HEK293 (cell line): Measurements from ENCODE around the gene NELFE.

Experiments
- FEZF1 ChIP-seq: fragments of 450-650 bp; formaldehyde crosslinking; IDR thresholded peaks from 2 replicates; pipeline ENCODE4 v1.5.1; 2016; ENCODE audit warnings: missing biosample characterization, missing genetic modification characterization
- GLI4 ChIP-seq: fragments of 450-650 bp; formaldehyde crosslinking; IDR thresholded peaks from 2 replicates; pipeline ENCODE4 v1.5.1; 2016; ENCODE audit warnings: missing biosample characterization, missing genetic modification characterization
- GLIS2 ChIP-seq: fragments of 450-650 bp; formaldehyde crosslinking; IDR thresholded peaks from 2 replicates; pipeline ENCODE4 v1.5.1; 2016; ENCODE audit warnings: missing biosample characterization, missing genetic modification characterization
- KLF1 ChIP-seq: fragments of 450-650 bp; formaldehyde crosslinking; IDR thresholded peaks from 2 replicates; pipeline ENCODE4 v1.5.1; 2016; ENCODE audit warnings: missing biosample characterization, missing genetic modification characterization
- SCRT1 ChIP-seq: fragments of 450-650 bp; formaldehyde crosslinking; IDR thresholded peaks from 2 replicates; pipeline ENCODE4 v1.5.1; 2016; ENCODE audit warnings: missing biosample characterization, missing genetic modification characterization, borderline replicate concordance
- ZBTB1 ChIP-seq: fragments of 450-650 bp; formaldehyde crosslinking; IDR thresholded peaks from 2 replicates; pipeline ENCODE4 v1.5.1; 2016; ENCODE audit warnings: missing biosample characterization, missing genetic modification characterization
- ZBTB21 ChIP-seq: fragments of 450-650 bp; formaldehyde crosslinking; IDR thresholded peaks from 2 replicates; pipeline ENCODE4 v1.5.1; 2017; ENCODE audit warnings: missing biosample characterization, missing genetic modification characterization
- ZFHX2 ChIP-seq: fragments of 450-650 bp; formaldehyde crosslinking; conservative IDR thresholded peaks from 2 replicates; pipeline ENCODE4 v1.5.1; 2016; ENCODE audit warnings: missing biosample characterization, missing genetic modification characterization
- ZFP41 ChIP-seq: fragments of 450-650 bp; formaldehyde crosslinking; IDR thresholded peaks from 2 replicates; pipeline ENCODE4 v1.5.1; 2016; ENCODE audit warnings: missing biosample characterization, missing genetic modification characterization, borderline replicate concordance
- ZNF211 ChIP-seq: fragments of 450-650 bp; formaldehyde crosslinking; IDR thresholded peaks from 2 replicates; pipeline ENCODE4 v1.5.1; 2016; ENCODE audit warnings: low read depth, missing biosample characterization, missing genetic modification characterization
- ZNF274 ChIP-seq, 2 experiments: fragments of 200-500 bp in 1 of 2; fragments of 450-650 bp in 1 of 2; sonication (Bioruptor generic) in 1 of 2; formaldehyde crosslinking in 1 of 2; IDR thresholded peaks; 2 replicates each; pipeline versions ENCODE4 v1.5.1 to v1.6.1; 2014 to 2016; ENCODE audit warnings: borderline replicate concordance in 1 of 2, inconsistent platforms in 1 of 2, low read length in 1 of 2, missing biosample characterization in 1 of 2, missing genetic modification characterization in 1 of 2
- ZNF350 ChIP-seq: fragments of 450-650 bp; formaldehyde crosslinking; IDR thresholded peaks from 2 replicates; pipeline ENCODE4 v1.5.0; 2017; ENCODE audit warnings: missing biosample characterization, mild to moderate bottlenecking, missing genetic modification characterization
- ZNF37A ChIP-seq: fragments of 450-650 bp; IDR thresholded peaks from 2 replicates; pipeline ENCODE4 v1.5.1; 2018; ENCODE audit warnings: missing biosample characterization, missing genetic modification characterization
- ZNF394 ChIP-seq: fragments of 450-650 bp; formaldehyde crosslinking; IDR thresholded peaks from 2 replicates; pipeline ENCODE4 v1.5.1; 2016; ENCODE audit warnings: missing biosample characterization, missing genetic modification characterization, mild to moderate bottlenecking, moderate library complexity, borderline replicate concordance
- ZNF416 ChIP-seq: fragments of 450-650 bp; formaldehyde crosslinking; IDR thresholded peaks from 2 replicates; pipeline ENCODE4 v1.5.1; 2016; ENCODE audit warnings: missing biosample characterization, missing genetic modification characterization
- ZNF433 ChIP-seq: fragments of 450-650 bp; formaldehyde crosslinking; IDR thresholded peaks from 2 replicates; pipeline ENCODE4 v1.5.1; 2016; ENCODE audit warnings: missing biosample characterization, missing genetic modification characterization, low read depth
- ZNF473 ChIP-seq: fragments of 450-650 bp; formaldehyde crosslinking; IDR thresholded peaks from 2 replicates; pipeline ENCODE4 v1.5.1; 2017; ENCODE audit warnings: missing biosample characterization, missing genetic modification characterization
- ZNF514 ChIP-seq: fragments of 450-650 bp; formaldehyde crosslinking; IDR thresholded peaks from 2 replicates; pipeline ENCODE4 v1.5.1; 2016; ENCODE audit warnings: missing biosample characterization, missing genetic modification characterization
- ZNF621 ChIP-seq: fragments of 450-650 bp; formaldehyde crosslinking; IDR thresholded peaks from 2 replicates; pipeline ENCODE4 v1.5.1; 2017; ENCODE audit warnings: missing biosample characterization, missing genetic modification characterization
- ZNF623 ChIP-seq: fragments of 450-650 bp; formaldehyde crosslinking; IDR thresholded peaks from 2 replicates; pipeline ENCODE4 v1.5.1; 2016; ENCODE audit warnings: missing biosample characterization, missing genetic modification characterization
- ZNF624 ChIP-seq: fragments of 450-650 bp; formaldehyde crosslinking; IDR thresholded peaks from 2 replicates; pipeline ENCODE4 v1.5.1; 2017; ENCODE audit warnings: missing biosample characterization, missing genetic modification characterization
- ZNF677 ChIP-seq: fragments of 450-650 bp; IDR thresholded peaks from 2 replicates; pipeline ENCODE4 v1.5.0; 2018; ENCODE audit warnings: missing biosample characterization, mild to moderate bottlenecking, missing genetic modification characterization, moderate library complexity
- ZNF768 ChIP-seq: fragments of 450-650 bp; formaldehyde crosslinking; IDR thresholded peaks from 2 replicates; pipeline ENCODE4 v1.5.1; 2018; ENCODE audit warnings: missing biosample characterization, mild to moderate bottlenecking, missing genetic modification characterization
- ZNF777 ChIP-seq: fragments of 450-650 bp; formaldehyde crosslinking; IDR thresholded peaks from 2 replicates; pipeline ENCODE4 v1.5.1; 2017; ENCODE audit warnings: missing biosample characterization, missing genetic modification characterization, borderline replicate concordance
- ZNF785 ChIP-seq: fragments of 450-650 bp; formaldehyde crosslinking; IDR thresholded peaks from 2 replicates; pipeline ENCODE4 v1.5.1; 2016; ENCODE audit warnings: missing biosample characterization, missing genetic modification characterization
- ZNF792 ChIP-seq: fragments of 450-650 bp; formaldehyde crosslinking; IDR thresholded peaks from 2 replicates; pipeline ENCODE4 v1.5.1; 2016; ENCODE audit warnings: missing biosample characterization, missing genetic modification characterization
- TF ChIP-seq, protein P1 (sequence below): fragments of 450-650 bp; formaldehyde crosslinking; conservative IDR thresholded peaks from 2 replicates; pipeline ENCODE4 v1.5.1; 2016; ENCODE audit warnings: low read depth, missing biosample characterization, missing genetic modification characterization
- TF ChIP-seq, protein P2 (sequence below): fragments of 450-650 bp; formaldehyde crosslinking; IDR thresholded peaks from 2 replicates; pipeline ENCODE4; 2016; ENCODE audit warnings: missing biosample characterization, missing genetic modification characterization
- TF ChIP-seq, protein P3 (sequence below): fragments of 450-650 bp; formaldehyde crosslinking; IDR thresholded peaks from 2 replicates; pipeline ENCODE4 v1.5.1; 2016; ENCODE audit warnings: missing biosample characterization, missing genetic modification characterization
- TF ChIP-seq, protein P4 (sequence below): fragments of 450-650 bp; formaldehyde crosslinking; IDR thresholded peaks from 2 replicates; pipeline ENCODE4 v1.5.1; 2016; ENCODE audit warnings: missing biosample characterization, missing genetic modification characterization
- TF ChIP-seq, protein P5 (sequence below): fragments of 450-650 bp; formaldehyde crosslinking; IDR thresholded peaks from 2 replicates; pipeline ENCODE4 v1.5.0; 2017; ENCODE audit warnings: missing biosample characterization, missing genetic modification characterization, borderline replicate concordance

NELFE gene

DNA sequence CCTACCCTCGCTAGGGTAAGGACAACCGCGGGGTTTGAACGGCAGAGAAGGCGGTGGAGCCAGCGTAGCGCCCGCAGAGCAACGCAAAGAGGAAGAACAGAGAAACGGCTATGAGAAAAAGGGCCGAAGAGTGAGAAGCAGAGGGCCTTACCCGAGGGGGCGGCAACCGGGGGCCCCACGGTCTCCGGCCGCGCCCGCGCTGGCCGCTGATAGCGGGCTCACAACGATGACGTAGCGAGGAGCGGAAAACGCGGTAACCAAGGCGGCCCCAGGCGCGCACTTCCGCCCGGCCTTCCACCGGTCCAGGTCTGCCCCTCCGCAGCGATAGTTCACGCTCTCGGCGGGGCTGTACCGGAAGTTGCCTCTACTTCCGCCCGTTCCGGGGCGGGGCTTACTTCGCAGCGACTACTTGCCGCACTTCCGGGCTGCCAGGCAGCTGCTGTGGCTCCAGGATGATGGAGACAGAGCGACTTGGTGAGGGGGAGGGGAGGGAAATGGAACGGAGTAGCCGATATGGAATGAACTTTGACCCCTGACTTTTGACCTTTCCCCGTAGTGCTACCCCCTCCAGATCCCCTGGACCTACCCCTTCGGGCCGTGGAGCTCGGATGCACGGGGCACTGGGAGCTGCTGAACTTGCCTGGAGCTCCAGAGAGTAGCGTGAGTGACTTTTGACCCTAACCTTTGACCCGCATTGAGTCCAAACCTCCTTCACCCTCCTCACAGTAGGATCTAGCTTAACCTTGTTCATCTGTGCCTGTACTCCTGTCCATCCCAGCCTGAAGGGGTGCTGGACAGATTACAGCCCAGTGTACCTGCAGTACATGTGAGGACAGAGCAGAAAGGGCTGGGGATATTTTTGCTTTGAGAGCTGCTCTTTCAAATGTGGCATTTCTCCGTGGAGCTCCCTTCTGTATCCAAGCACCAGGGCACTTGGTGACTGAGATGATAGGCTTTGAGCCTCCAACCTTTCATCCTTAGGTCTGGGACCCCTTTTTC, at the start of gene NELFE, which contains the start of gene SKIC2 (continued):
- TF ChIP-seq ZNF792 (tag by site-specific recombination): no peak
- peak; percentile 31; the same call in 1 of the 2 replicates for TF ChIP-seq ZFHX2
- no peak for TF ChIP-seq ZFP41 (tag by site-specific recombination)
- TF ChIP-seq GLIS2 (tag by site-specific recombination): peak; percentile 94
- TF ChIP-seq SCRT1 (tag by site-specific recombination): no peak
- no peak for TF ChIP-seq ZNF624 (tag by site-specific recombination)
- no peak for TF ChIP-seq ZNF514
- TF ChIP-seq ZBTB21: peak; percentile 97
- no peak for TF ChIP-seq ZNF274 (IDR thresholded peaks at IDR 0.05; ENCODE audit: low read length)
- TF ChIP-seq ZNF274 (tag by site-specific recombination; IDR thresholded peaks at IDR 0.05; ENCODE audit: borderline replicate concordance): no peak
- TF ChIP-seq FEZF1 (tag by site-specific recombination): no peak
- TF ChIP-seq, protein P1, sequence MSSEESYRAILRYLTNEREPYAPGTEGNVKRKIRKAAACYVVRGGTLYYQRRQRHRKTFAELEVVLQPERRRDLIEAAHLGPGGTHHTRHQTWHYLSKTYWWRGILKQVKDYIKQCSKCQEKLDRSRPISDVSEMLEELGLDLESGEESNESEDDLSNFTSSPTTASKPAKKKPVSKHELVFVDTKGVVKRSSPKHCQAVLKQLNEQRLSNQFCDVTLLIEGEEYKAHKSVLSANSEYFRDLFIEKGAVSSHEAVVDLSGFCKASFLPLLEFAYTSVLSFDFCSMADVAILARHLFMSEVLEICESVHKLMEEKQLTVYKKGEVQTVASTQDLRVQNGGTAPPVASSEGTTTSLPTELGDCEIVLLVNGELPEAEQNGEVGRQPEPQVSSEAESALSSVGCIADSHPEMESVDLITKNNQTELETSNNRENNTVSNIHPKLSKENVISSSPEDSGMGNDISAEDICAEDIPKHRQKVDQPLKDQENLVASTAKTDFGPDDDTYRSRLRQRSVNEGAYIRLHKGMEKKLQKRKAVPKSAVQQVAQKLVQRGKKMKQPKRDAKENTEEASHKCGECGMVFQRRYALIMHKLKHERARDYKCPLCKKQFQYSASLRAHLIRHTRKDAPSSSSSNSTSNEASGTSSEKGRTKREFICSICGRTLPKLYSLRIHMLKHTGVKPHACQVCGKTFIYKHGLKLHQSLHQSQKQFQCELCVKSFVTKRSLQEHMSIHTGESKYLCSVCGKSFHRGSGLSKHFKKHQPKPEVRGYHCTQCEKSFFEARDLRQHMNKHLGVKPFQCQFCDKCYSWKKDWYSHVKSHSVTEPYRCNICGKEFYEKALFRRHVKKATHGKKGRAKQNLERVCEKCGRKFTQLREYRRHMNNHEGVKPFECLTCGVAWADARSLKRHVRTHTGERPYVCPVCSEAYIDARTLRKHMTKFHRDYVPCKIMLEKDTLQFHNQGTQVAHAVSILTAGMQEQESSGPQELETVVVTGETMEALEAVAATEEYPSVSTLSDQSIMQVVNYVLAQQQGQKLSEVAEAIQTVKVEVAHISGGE: peak; percentile 96
- TF ChIP-seq ZNF433 (tag by site-specific recombination): no peak
- TF ChIP-seq ZNF677 (tag by site-specific recombination): no peak
- TF ChIP-seq ZNF768 (tag by site-specific recombination): no peak
- TF ChIP-seq, protein P2, sequence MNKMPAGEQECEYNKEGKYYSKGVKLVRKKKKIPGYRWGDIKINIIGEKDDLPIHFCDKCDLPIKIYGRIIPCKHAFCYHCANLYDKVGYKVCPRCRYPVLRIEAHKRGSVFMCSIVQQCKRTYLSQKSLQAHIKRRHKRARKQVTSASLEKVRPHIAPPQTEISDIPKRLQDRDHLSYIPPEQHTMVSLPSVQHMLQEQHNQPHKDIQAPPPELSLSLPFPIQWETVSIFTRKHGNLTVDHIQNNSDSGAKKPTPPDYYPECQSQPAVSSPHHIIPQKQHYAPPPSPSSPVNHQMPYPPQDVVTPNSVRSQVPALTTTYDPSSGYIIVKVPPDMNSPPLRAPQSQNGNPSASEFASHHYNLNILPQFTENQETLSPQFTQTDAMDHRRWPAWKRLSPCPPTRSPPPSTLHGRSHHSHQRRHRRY (tag by site-specific recombination): no peak
- TF ChIP-seq ZNF621 (tag by site-specific recombination): no peak
- no peak for TF ChIP-seq ZNF473 (tag by site-specific recombination)
- no peak for TF ChIP-seq GLI4 (tag by site-specific recombination)
- TF ChIP-seq, protein P3, sequence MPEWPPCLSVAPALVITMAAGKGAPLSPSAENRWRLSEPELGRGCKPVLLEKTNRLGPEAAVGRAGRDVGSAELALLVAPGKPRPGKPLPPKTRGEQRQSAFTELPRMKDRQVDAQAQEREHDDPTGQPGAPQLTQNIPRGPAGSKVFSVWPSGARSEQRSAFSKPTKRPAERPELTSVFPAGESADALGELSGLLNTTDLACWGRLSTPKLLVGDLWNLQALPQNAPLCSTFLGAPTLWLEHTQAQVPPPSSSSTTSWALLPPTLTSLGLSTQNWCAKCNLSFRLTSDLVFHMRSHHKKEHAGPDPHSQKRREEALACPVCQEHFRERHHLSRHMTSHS: no peak
- no peak for TF ChIP-seq ZBTB1 (tag by site-specific recombination)
- peak; percentile 66; the same call in 1 of the 2 replicates for TF ChIP-seq KLF1
- peak; percentile 26; the same call in 1 of the 2 replicates for TF ChIP-seq ZNF777
- TF ChIP-seq ZNF394 (tag by site-specific recombination): peak; percentile 98
- TF ChIP-seq, protein P4, sequence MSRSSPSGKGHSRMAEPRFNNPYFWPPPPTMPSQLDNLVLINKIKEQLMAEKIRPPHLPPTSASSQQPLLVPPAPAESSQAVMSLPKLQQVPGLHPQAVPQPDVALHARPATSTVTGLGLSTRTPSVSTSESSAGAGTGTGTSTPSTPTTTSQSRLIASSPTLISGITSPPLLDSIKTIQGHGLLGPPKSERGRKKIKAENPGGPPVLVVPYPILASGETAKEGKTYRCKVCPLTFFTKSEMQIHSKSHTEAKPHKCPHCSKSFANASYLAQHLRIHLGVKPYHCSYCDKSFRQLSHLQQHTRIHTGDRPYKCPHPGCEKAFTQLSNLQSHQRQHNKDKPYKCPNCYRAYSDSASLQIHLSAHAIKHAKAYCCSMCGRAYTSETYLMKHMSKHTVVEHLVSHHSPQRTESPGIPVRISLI (tag by site-specific recombination): no peak
- TF ChIP-seq ZNF350 (tag by site-specific recombination): no peak
- TF ChIP-seq ZNF785 (tag by site-specific recombination): no peak
- no peak for TF ChIP-seq ZNF623 (tag by site-specific recombination)
- no peak for TF ChIP-seq ZNF416 (tag by site-specific recombination)
- TF ChIP-seq, protein P5, sequence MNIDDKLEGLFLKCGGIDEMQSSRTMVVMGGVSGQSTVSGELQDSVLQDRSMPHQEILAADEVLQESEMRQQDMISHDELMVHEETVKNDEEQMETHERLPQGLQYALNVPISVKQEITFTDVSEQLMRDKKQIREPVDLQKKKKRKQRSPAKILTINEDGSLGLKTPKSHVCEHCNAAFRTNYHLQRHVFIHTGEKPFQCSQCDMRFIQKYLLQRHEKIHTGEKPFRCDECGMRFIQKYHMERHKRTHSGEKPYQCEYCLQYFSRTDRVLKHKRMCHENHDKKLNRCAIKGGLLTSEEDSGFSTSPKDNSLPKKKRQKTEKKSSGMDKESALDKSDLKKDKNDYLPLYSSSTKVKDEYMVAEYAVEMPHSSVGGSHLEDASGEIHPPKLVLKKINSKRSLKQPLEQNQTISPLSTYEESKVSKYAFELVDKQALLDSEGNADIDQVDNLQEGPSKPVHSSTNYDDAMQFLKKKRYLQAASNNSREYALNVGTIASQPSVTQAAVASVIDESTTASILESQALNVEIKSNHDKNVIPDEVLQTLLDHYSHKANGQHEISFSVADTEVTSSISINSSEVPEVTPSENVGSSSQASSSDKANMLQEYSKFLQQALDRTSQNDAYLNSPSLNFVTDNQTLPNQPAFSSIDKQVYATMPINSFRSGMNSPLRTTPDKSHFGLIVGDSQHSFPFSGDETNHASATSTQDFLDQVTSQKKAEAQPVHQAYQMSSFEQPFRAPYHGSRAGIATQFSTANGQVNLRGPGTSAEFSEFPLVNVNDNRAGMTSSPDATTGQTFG (tag by site-specific recombination): no peak
- TF ChIP-seq ZNF37A (tag by site-specific recombination): no peak
- TF ChIP-seq ZNF211: no peak
